ENCODE measurements around the gene ZNF197.

Gene ZNF197

DNA sequence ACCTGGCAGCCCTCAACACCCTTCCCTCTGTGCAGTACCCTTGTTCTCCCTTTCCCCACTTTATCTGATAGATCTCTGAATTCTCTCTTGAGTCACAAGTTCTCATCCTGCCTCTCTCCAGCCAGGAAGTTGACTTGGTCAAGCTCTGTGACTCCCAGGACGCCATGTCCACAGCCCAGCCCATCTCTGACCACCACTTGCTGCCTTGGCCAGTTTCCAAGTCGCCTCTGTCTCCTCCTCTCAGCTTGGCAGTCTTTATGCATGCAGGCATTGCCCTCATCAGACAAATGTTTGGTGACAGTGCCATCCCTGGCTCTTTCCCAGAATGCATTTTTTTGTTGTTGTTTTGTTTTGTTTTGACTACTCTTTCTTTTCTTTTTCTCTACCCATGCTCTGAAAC, 49.4 kb downstream of the ZNF197 start:
- Histone ChIP-seq H3K27me3 (ENCODE audit: insufficient read depth, poor library complexity, severe bottlenecking) (no peaks in the 10 kb centered on the region), H3K27ac (replicated peaks) (no peak overlapping the region), H3K4me3 (replicated peaks; ENCODE audit: insufficient read depth, low read length) (no peak overlapping the region)
- no peak for DNase-seq (ENCODE audit: low read depth in 1 of 2, low spot score in 1 of 2)
- TF ChIP-seq, protein P1, sequence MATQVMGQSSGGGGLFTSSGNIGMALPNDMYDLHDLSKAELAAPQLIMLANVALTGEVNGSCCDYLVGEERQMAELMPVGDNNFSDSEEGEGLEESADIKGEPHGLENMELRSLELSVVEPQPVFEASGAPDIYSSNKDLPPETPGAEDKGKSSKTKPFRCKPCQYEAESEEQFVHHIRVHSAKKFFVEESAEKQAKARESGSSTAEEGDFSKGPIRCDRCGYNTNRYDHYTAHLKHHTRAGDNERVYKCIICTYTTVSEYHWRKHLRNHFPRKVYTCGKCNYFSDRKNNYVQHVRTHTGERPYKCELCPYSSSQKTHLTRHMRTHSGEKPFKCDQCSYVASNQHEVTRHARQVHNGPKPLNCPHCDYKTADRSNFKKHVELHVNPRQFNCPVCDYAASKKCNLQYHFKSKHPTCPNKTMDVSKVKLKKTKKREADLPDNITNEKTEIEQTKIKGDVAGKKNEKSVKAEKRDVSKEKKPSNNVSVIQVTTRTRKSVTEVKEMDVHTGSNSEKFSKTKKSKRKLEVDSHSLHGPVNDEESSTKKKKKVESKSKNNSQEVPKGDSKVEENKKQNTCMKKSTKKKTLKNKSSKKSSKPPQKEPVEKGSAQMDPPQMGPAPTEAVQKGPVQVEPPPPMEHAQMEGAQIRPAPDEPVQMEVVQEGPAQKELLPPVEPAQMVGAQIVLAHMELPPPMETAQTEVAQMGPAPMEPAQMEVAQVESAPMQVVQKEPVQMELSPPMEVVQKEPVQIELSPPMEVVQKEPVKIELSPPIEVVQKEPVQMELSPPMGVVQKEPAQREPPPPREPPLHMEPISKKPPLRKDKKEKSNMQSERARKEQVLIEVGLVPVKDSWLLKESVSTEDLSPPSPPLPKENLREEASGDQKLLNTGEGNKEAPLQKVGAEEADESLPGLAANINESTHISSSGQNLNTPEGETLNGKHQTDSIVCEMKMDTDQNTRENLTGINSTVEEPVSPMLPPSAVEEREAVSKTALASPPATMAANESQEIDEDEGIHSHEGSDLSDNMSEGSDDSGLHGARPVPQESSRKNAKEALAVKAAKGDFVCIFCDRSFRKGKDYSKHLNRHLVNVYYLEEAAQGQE (IDR thresholded peaks at IDR 0.05; ENCODE audit: insufficient replicate concordance, low read depth), result no peak
- no peak for TF ChIP-seq SPI1 (IDR thresholded peaks at IDR 0.05; ENCODE audit: borderline replicate concordance, low read depth)
- TF ChIP-seq, protein P2, sequence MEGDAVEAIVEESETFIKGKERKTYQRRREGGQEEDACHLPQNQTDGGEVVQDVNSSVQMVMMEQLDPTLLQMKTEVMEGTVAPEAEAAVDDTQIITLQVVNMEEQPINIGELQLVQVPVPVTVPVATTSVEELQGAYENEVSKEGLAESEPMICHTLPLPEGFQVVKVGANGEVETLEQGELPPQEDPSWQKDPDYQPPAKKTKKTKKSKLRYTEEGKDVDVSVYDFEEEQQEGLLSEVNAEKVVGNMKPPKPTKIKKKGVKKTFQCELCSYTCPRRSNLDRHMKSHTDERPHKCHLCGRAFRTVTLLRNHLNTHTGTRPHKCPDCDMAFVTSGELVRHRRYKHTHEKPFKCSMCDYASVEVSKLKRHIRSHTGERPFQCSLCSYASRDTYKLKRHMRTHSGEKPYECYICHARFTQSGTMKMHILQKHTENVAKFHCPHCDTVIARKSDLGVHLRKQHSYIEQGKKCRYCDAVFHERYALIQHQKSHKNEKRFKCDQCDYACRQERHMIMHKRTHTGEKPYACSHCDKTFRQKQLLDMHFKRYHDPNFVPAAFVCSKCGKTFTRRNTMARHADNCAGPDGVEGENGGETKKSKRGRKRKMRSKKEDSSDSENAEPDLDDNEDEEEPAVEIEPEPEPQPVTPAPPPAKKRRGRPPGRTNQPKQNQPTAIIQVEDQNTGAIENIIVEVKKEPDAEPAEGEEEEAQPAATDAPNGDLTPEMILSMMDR (IDR thresholded peaks at IDR 0.05; ENCODE audit: insufficient read depth, low read length), result no peak
- TF ChIP-seq POLR2AphosphoS5 (IDR thresholded peaks at IDR 0.05; ENCODE audit: low read depth), result no peak
- no peak for TF ChIP-seq GABPA (IDR thresholded peaks at IDR 0.05; ENCODE audit: low read depth)

DNA sequence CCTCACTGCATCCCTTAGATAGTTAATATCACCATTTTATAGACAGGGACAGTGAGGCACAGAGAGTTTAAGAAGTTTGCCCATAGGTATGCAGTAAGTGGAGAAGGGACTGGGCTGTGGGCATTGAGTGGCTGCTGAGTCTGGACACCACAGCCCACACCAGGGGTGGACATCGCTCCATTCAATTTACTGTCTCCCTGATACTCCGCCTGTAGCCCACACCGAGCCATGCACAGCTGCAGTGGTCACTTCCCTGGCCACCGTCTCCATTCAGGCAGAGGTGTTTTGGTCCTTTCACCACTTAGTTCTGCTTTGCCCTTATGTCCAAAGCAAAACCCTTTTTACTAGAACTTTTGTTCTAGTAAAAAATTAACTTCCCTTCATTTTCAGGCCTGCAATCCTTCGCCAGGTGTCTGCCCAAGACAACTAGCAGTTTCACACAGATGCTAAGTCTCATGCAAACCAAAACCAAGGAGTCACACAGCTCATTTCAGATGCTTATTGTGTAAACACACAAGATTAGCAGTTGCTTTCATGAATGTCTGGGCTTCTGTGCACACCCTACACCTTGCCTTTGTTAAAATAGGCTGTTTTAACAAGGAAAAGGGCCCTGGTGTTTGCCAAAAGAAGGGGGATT, 53.8 kb downstream of the ZNF197 start:
- Histone ChIP-seq H3K27ac (replicated peaks) (no peak overlapping the region), H3K4me3 (replicated peaks; ENCODE audit: insufficient read depth, low read length) (no peak overlapping the region), H3K27me3 (ENCODE audit: insufficient read depth, poor library complexity, severe bottlenecking) (no peaks in the 10 kb centered on the region)
- TF ChIP-seq, protein P2 (IDR thresholded peaks at IDR 0.05; ENCODE audit: insufficient read depth, low read length), result no peak
- TF ChIP-seq GABPA (IDR thresholded peaks at IDR 0.05; ENCODE audit: low read depth), result no peak
- TF ChIP-seq, protein P1 (IDR thresholded peaks at IDR 0.05; ENCODE audit: insufficient replicate concordance, low read depth), result no peak
- TF ChIP-seq POLR2AphosphoS5 (IDR thresholded peaks at IDR 0.05; ENCODE audit: low read depth), result no peak
- TF ChIP-seq SPI1 (IDR thresholded peaks at IDR 0.05; ENCODE audit: borderline replicate concordance, low read depth), result no peak
- no peak for DNase-seq (ENCODE audit: low read depth in 1 of 2, low spot score in 1 of 2)

DNA sequence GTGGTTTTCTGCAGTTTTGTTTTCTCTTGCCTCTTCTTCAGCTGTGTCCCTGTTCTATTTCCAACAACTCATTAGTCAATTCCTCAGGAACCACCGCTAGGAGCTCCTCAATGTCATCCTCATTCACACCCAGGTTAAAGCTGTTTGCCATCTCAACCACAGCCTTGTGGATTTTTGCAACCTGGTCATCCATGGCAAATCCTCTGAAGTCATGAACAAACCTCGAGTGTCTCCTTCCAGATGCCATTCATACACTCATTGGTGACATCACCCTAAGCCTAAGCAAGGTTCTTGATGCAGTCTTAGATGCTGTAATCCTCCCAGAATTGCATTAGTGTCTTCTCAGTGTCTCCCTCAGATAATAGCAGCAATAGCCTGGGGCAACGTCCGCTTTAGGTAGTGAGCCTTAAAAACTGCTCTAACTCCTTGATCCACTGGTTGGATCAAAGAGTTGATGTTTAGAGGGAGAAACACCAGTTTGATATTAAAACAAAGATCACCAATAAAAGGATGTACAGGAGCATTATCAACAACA, 56.2 kb downstream of the ZNF197 start:
- Histone ChIP-seq H3K27me3 (ENCODE audit: insufficient read depth, poor library complexity, severe bottlenecking) (no peaks in the 10 kb centered on the region), H3K27ac (replicated peaks) (no peak overlapping the region), H3K4me3 (replicated peaks; ENCODE audit: insufficient read depth, low read length) (no peak overlapping the region)
- no peak for DNase-seq (ENCODE audit: low read depth in 1 of 2, low spot score in 1 of 2)
- TF ChIP-seq POLR2AphosphoS5 (IDR thresholded peaks at IDR 0.05; ENCODE audit: low read depth) (no peak), GABPA (IDR thresholded peaks at IDR 0.05; ENCODE audit: low read depth) (no peak), SPI1 (IDR thresholded peaks at IDR 0.05; ENCODE audit: borderline replicate concordance, low read depth) (no peak)
- TF ChIP-seq, protein P1 (IDR thresholded peaks at IDR 0.05; ENCODE audit: insufficient replicate concordance, low read depth), result no peak
- TF ChIP-seq, protein P2 (IDR thresholded peaks at IDR 0.05; ENCODE audit: insufficient read depth, low read length), result no peak
